RWPE1 (cell line): ENCODE data around the gene DCAF17.

ENCODE experiments used
- CTCF ChIA-PET: fragments of 350-600 bp; sonication (Branson Sonifier 250); formaldehyde crosslinking; extraction: SDS; loops from one replicate; lab custom pipeline; 2021; lab: Yijun Ruan, JAX
- POLR2A ChIA-PET: fragments of 400-600 bp; formaldehyde crosslinking; extraction: SDS; loops from one replicate; lab custom pipeline; 2020; ENCODE audit warnings: antibody characterized with exemption; ENCODE audit not compliant: low non-redundant PET; lab: Yijun Ruan, JAX
- DNase-seq: peaks from one replicate; pipeline ENCODE4 v3.0.0; 2012; ENCODE audit warnings: low spot score
- H3K27ac ChIP-seq: fragments of 450-650 bp; 2 replicates; pipeline ENCODE4 v1.5.1; 2017
- CTCF ChIP-seq: fragments of 450-650 bp; conservative IDR thresholded peaks from 2 replicates; pipeline ENCODE4 v1.5.1; 2017; ENCODE audit warnings: low read depth, mild to moderate bottlenecking

Gene DCAF17

GRCh38 chr2:171512014-171512413 is 78.0 kb downstream of the DCAF17 start:
- no peak overlapping the region for H3K27ac ChIP-seq
- no peak for DNase-seq
- no peak for TF ChIP-seq CTCF
- ChIA-PET POLR2A (no interaction called here), CTCF (no interaction called here)

GRCh38 chr2:171512683-171513195 is 78.7 kb downstream of the DCAF17 start:
- DNase-seq, result no peak
- ChIA-PET CTCF (no interaction called here), POLR2A (no interaction called here)
- no peak overlapping the region for H3K27ac ChIP-seq
- no peak for TF ChIP-seq CTCF

GRCh38 chr2:171513719-171514160 is 79.7 kb downstream of the DCAF17 start:
- DNase-seq, result no peak
- H3K27ac ChIP-seq, result no peak overlapping the region
- CTCF ChIA-PET, result no interaction called here
- POLR2A ChIA-PET, result no interaction called here
- no peak for TF ChIP-seq CTCF

GRCh38 chr2:171514908-171515582 is 81.0 kb downstream of the DCAF17 start:
- no peak overlapping the region for H3K27ac ChIP-seq
- no peak for TF ChIP-seq CTCF
- no peak for DNase-seq
- ChIA-PET CTCF (no interaction called here), POLR2A (no interaction called here)

GRCh38 chr2:171515672-171516298 is 81.8 kb downstream of the DCAF17 start:
- POLR2A ChIA-PET, result interaction anchor here (0.6 kb wide), 1 partner anchor 63 kb away, joined by 12 read pairs; no protein-coding TSS in a partner anchor
- CTCF ChIA-PET, result interaction anchor here (0.6 kb wide), 1 partner anchor 12 kb away, joined by 4 read pairs; no protein-coding TSS in a partner anchor
- H3K27ac ChIP-seq, result no peak overlapping the region
- TF ChIP-seq CTCF, result no peak
- peak; percentile 26 for DNase-seq

- TF ChIP-seq CTCF, result no peak
- no peak overlapping the region for H3K27ac ChIP-seq
- no peak for DNase-seq
- ChIA-PET CTCF (interaction anchor here (0.6 kb wide), 1 partner anchor 576 kb away, joined by 3 read pairs; no protein-coding TSS in a partner anchor), POLR2A (no interaction called here)
Measured at GRCh38 chr2:171516793-171517192, 82.8 kb downstream of the DCAF17 start.
